Middle frontal gyrus (tissue), 1 donor: ENCODE data around the gene FGF14.

ENCODE experiments used
- DNase-seq: peaks from one replicate; pipeline ENCODE4 v3.0.0-alpha.2; 2015; ENCODE audit warnings: low spot score; ENCODE audit errors: extremely low spot score

Gene FGF14

DNA sequence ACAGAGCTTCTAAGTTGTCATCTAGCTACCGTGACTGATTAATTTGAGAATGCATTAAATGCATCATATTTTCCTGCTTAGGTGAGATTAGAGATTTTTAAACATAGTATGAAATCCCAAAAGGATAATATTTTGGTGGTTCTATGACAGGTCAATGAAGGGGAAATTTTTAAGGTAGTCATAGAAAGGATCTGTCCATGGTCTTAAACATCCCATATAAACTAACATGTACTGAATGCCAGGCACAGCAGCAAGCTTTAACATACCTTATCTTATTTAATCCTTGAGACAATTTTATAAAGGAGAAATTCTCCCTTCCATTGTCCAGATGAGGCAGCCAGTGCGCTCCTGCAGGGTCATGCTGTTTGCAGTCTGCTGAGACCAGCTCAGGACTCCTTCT, 466.0 kb downstream of the FGF14 start:
- DNase-seq = no peak

DNA sequence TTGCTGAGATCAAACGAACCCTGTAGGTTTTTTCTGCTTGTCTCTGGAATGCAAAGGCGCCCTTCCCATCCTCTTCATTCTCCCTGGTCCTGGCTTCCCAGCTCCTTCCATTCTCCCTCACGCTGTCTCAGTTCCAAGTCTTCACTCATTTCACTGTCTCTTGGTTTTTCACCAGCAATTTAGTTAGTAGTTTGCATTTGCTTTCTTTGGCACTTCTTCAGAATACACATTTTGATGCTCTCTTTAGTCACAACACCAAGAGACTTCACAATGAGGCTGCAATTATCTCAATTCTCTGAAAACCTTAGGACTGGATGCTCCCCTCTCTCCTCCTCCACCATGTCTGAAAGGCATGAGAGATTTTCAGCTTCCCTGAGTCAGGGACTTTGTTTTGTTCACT, 470.7 kb downstream of the FGF14 start:
- DNase-seq = no peak

DNA sequence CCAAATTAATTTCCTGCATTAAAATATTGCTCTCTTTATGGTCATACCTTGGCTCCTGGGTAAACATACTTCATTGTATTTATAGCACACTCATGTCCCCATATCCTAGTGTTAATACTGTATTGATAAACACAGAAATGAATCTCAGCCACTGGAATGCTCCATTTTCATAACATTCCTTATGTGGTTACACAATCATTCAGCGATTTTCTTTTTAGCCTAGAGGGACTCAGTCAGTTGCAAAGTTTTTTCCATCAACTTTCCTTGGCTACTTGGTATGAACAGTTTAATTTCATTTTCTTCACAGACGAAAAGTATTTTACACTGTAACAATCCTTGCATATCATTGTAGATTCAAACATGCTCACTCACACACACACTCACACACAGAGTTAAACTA, 471.5 kb downstream of the FGF14 start:
- no peak for DNase-seq

DNA sequence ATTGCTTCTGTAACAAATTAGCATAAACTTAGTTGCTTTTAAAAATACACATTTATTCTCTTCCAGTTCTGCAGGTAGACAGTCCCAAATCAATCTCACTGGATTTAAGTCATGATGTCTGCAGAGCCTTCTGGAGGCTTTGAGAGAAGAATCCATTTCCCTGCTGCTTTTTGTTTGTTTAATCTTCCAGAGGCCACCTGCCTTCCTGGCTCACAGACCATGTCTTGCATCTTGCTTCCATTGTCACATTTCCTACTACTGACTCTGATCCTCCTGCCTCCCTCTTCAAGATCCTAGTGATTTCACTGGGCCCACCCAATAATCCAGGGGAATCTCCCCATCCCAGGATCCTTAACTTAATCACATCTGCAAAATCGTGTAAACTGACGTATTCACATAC, 476.1 kb downstream of the FGF14 start:
- DNase-seq = no peak

DNA sequence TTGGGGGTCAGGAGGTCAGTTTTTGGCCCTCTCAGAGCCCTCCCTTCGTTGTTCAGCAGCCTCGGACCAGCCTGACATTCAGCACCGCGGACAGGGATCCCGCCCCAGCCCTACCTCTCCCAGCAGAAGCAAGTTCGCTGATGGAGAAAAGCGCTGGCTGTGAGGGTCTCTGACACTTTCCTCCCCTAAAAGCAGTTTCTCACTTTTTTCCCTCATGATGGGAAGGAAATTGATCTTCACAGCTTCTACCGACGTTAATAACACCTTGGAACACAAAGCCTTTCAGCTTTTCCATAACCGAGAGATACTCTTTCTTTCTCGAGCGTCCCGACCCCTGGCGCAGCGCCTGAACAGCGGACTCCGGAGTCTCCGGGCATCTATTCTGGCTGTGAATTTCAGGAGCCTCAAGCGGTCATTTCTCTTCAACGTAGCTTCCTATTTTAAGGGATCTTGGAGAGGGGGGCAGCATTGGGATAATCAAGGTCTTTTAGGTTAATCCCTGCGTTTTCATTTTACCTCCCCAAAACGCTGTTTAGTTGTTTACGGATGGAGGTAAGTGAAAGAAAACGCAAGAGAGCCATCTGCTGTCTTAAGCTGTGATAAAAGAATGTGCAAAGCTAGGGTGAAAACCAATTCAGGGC, 482.2 kb downstream of the FGF14 start:
- no peak for DNase-seq

DNA sequence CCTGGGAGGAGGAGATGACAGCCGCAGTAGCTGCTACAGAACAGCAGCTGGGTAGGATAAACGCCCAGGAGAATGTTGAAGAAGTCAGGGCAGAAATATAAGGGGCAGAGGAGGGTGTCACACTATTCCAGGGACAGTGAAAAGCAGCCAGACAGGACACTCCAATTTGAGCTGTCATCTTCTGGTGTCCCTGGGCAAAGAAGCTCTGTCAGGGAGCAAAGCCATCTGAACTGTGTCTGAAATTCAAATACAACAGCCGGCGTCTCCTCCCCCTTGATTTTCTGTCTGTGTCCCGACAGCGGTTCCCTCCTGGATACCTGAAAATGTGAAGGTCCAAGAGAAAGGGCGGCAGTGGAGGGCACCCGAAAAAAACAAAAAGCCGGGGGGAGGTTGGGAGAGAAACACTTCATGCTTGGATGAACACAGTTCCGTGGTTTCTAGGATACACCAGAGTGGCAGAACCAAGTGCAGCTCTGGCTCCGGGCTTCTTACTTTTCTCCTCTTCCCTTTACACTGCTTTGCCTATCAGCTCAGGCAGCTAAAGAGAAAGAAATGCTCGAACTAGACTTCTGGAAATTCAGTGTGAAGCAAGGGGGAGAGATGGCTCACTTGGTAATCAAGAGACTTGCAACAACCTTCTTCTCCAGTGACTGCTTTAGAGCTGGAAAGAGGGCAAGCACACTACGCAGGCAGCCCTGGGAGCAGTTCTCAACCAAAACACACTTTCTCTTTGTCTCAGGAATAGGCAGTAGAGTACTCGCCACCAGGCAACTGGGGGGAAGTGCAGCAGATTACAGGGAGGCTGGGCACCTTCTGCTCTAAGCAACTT, 483.8 kb downstream of the FGF14 start:
- DNase-seq = no peak

DNA sequence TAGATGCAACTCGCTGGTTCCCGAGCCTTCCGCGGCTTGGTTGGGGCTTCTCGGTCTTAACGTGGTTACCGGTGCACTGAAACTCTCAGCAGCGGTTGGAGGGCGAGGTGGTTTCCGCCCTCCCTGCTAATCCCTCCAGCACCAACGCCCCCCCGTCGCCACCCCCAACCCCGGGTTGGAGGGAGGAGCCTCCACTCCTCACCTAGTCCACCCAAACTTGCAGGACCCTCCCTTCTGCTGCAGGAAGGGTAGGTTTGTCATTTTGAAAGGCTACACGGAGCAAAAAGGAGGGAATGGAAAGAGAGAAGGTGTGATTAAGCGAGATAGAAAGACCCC, 484.4 kb downstream of the FGF14 start:
- no peak for DNase-seq

DNA sequence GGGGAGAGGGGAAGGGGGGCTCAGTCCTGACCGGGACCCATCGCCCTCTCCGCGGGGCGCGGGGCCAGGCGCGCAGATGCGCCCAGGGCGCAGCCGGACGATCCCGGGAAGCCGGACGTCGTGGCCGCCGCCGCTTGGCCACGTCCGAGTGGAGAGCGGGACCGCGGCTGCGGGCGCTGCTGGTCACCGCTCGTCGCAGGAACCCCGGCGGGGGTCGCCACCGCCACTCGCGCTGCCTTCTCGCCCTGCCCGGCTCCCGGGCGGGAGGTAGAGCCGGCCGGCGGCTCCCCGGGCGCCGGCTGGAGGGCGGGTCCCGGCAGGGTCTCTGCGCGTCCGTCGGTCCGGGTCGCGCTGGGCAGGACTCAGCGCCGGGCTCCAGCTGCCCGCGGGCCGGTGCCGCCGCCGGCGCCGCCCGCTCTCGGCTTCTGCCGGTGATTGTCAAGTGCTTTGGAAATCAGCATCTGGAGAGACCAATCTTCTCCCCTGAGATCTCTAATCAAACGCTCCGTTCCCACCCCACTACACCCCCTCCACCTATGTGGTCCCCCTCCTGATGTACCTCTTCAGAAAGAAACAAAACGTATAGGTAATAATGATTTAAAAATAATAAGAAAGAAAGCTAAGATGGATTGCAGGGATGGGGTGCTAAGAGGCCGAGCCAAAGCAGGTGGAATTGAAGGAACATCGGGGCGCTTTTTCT, 484.9 kb downstream of the FGF14 start:
- no peak for DNase-seq

DNA sequence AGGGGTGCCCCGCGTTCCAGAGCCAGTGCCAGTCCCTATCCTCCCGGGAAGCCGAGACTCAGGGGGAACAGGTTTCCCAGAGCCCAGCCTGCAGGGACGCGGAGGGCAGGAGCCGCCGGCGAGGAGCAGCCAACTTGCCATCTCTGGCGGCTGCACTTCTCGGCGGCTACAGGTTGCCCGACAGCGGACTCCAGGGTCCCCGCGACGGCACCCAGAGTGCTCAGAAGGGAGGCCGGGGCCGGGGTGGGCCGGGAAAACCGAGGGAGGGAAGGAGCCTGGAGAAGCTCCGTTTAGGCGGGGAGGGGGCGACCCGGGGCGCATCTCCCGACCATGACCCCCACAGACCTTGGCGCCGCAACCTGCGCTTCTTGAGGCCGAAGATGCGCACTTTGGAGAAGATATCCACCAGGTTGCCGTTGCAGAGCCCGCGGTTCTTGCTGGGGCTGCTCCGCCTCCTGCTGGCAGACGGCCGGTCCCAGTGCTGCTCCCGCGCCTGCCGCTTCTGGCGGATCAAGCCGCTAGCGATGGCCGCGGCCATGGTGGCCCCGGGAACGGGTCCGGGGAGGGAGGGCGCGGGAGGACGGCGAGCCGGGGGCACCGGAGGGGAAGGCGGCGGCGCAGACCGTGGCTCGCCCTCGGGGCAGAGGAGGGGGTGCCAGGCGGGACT, 485.6 kb downstream of the FGF14 start:
- no peak for DNase-seq

DNA sequence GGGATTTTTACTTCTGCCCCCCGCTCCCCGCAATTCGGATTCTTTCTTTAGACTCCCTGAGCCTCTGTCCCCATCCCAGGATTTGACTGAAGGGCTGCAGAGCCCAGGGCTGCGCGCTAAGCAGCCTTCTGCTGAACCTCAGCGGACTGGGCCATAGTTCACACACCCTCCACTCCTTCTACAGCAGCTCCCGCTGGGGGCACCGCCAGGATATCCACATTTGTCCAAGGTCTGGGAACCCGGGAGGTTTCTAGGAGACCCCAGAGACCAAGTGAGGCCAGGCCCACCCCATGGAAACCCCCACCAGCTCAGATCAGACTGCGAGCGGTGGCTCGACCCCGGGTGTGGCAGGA, 486.1 kb downstream of the FGF14 start:
- no peak for DNase-seq

DNA sequence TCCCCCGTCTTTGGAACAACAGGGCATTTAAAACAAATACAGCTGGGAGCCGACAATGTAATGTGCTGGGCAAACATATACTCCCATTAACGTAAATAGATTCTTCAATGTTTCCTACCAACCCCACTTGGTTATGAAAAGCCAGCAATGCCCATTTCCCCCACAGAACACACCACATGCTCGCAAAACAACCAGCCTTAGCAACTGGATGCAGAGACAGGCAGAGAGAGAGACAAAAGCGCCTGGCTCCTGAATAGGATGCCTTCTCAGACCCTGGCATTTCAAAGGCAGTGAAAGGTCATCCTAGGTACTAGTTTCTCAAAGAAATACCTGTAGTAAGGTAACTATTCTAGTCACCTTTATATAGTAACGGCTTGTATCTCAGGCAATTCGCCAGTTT, 486.5 kb downstream of the FGF14 start:
- no peak for DNase-seq

DNA sequence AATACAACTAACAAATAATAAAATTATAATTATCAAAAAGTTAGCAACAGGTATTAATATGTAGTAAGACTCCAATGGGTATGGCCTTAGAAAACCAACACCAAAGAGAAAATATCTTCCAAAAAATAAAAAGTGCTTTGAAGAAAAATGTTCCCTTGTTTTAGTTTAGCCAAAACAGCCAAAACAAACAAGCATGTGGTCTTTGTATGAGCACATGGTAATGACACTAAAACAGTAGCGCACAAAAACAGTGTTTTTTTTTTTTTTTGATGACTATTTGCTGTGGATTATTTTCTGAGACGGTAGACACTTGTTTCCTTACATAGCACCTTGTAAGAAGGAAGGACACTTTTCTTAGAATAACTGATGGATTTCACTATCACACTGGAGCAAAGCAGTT, 490.1 kb downstream of the FGF14 start:
- DNase-seq = no peak

DNA sequence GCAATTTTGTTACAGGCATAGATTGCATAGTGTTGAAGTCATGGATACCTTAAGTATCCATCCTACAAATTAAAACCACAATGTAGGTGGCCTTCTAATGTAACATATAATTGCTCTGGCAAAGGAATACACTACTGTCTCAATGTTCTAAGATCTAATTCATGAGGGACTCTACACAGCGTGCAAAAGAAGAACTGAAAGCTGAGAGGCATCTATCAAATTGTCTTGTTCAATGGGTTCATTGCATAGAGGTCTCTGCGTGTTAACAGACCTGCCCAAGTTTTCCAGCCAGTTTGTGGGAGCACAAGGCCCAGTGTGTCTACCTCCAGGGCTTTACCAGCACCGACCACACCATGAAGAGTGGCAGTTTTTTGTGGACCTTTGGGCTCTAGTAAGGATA, 498.0 kb downstream of the FGF14 start:
- no peak for DNase-seq

DNA sequence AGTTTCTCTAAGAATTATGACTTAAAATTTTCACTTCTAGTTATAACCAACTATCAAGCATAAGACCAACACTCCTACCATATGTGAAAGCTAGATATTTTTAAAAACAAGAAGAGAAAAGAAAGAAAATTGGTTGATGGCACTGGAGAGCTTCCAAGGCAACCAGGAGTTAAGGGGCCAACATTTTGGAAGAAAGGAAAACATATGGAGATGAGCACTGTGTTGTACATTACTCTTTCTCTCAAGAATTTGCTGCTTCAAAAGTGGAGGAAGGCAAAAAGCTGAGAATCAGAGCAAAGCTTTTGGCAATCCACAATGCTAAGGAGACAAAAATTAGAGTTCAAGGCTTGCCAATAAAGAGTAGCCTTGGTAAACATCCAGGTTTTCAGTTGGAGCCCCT, 503.2 kb downstream of the FGF14 start:
- DNase-seq = no peak

DNA sequence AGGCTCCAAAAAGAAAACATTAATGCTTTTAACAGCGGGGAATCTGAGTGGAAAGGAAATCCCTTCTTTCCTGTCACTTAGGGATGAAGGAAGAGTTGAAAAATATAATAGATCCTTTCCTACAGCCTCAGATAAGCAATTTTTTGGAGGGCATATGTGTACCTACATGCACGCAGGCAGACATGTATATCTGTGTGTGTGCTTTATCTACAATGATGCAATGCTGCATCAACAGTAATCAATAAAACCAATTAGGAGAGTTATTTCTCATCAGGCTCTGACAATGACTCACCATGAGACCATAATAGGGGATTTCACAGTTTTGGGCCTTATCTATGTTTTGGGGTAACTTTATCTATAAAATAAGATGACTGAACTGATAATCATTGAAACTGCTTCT, 505.3 kb downstream of the FGF14 start:
- DNase-seq = no peak

DNA sequence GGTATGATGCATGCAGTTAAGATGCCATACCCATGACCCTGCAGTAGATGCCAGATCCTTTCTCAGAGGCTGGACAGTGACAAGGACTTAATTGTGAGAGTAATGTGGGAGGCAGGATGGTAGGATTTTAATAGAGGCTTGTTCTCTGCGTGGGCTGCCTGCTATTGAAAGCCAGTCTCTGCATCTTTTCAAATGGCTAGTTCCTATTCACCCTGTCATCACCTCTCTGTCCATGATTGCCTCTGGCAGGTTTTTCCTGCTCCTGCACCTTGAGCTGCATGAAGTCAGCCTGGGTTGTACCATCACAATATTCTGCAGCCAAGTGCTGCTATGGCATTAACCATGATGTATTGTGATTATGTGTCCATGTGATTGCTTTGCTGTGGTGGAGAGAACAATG, 508.8 kb downstream of the FGF14 start:
- no peak for DNase-seq

DNA sequence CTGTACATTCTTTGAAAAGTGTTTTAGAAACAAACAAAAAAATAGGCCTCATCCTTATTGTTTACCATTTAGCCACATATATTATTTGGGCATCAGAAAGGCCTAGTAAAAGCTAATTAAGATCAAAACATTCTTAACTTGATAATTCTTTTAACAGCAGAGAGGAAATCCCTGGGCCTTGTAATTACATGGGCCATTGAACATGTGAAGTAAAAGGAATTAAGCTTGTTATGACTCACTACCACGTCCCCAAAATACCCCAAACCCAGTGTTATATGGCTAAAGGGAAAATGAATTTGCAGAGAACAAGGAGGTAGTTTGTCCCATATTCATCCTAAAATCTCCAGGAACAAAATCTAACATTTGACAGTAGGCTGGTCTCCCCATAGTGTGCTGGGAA, 509.6 kb downstream of the FGF14 start:
- DNase-seq = no peak

DNA sequence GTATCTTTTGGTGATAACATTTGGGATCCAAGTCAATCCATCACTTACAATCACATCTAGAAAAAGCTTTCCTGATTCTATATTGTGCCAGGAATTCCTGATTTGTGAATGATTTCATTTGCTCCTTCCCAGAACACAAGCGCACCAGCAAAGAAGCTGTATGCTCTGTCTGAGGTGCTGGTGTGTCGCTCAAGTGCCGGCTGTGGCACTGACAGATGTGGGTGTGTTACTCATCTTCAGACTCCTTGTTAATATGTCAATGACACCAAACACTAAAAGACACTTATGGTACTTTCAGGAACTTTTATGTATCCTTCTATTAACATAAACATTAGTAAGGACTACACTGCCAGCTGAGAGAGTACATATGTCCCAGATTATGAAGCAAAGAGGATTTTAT, 520.3 kb downstream of the FGF14 start:
- DNase-seq = no peak

DNA sequence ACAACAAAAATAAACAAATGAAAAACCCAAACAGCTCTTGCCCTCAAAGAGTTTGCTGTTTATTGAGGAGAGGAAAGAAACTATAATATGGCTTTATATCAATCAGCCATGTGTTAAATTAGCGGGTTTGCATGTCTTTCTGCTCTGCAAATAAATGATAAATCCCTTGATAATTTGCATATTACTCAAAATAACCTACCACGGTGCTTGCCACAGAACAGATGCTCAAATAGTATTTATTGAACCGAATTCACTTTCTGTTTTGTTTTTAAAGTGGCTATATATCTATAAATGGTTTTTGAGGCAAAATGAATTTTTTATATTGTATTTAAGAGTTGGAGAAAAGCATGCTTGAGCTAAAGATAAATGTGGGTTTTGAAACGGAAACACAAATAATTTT, 521.3 kb downstream of the FGF14 start:
- DNase-seq = no peak

DNA sequence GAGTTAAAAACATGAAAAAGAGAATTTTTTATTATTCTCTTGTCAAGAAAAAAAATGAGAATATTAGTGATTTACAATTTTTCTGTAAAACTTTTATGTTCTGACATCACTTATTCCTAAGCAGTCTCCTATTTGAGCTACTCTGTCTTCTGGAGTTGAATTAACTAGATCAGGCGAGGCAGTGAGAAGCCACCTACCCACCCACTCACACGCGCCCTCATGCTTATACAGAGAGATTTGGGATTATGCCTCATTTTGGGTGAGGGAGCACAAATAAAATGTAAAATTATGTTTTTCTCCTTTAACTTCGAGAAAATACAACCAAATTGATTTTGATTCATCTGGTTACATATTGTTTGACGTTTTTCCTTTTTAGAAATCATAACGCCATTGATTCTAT, 524.9 kb downstream of the FGF14 start:
- DNase-seq = no peak

DNA sequence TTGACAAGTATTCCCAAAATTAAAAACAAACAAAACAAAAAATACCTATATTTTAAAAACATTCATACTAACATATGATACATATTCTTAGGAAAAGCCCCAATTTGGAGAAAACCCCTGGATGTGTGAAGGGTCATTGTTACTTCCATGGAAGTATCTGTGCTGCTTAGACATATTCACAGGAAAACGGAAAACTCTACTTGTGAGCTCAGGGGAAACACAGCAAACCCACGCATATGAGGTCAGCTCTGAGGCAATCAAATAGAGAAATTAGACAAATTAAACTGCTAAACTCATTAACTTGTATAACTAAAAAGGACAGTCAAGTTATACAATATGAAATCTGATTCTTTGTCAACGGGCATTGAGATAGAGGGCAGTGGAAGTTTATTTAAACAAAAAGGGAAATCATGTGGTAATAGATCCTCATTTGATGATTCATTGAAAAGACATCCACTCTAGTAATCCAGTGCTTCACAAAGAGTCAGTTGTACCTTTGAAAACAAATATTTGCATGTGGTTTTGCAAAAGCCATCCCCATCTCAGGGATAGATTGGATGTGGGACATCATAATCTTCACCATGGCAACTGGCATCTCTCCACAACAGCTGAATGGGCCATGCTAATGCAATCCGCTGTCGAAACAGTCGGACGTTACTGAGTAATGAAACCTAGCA, 526.0 kb downstream of the FGF14 start:
- no peak for DNase-seq

DNA sequence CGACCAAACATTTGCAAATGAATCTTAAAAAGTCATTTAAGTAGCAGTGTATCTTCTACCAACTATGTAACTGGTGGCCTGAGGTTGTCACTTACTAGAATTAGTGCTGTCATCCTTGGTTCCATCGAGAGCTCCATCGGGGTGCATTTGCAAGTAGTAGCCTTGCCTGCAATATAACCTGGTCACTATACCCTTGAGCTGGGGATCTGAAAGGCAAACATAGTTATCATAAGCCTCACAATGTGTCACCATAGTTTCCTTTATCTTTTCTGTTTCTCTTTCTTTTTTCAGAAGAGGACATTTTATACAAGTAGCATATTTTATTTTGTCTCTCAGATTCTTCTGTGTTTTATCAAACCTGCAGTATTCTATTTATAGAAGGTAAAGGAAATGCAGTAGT, 526.8 kb downstream of the FGF14 start:
- no peak for DNase-seq
